DMS53 treated with DMSO at 0.1 percent for 48 hours (cell line): Measurements from ENCODE around the gene MAML2.
A peak's percentile ranks its signal among the peaks of the same experiment; 100 is the strongest.

Experiments
- DNase-seq: peaks from one replicate; lab custom pipeline; 2025; ENCODE audit not compliant: unreplicated experiment; lab: John Stamatoyannopoulos, UW

Gene MAML2

GRCh38 chr11:96021901-96022650, 320.9 kb downstream of the MAML2 start:
- no peak for DNase-seq

GRCh38 chr11:96019810-96020747, 322.9 kb downstream of the MAML2 start:
- no peak for DNase-seq

DNA sequence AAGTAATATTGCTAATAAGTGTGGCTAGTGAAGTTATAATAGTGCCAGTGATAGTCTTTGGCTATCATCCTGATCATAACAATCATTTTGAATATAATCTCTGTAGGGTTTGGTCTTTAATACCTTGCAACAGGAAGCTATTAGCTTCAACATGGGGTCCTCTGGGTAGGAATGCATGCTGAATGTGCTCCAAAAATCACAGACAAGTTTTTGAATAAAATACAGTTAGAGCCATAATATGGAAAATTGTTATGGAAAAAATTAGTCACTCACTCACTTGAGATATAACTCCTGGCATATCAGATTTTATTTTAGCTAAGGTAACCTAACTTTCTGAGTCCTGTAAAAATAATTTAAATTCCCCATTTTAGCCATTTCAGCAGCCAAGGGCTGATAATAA, 323.7 kb downstream of the MAML2 start:
- DNase-seq, result no peak

DNA sequence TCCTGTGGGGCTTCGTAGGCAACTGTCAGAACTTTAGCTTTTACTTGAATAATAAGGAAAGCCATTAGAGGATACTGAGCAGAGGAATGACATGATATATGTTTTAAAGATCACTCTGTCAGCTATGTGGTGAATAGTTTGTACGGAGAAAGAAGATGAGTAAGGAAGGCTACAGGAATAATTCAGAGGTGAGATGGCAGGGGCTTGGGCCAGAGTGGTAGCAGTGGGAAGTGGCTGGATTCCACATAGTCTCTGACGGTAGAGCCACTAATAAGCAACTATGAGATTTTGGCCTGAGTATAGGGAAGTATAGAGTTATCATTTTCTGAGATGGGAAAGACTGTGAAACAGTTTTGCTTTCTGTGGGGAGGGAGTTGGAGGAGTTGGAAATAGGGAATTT, 325.1 kb downstream of the MAML2 start:
- no peak for DNase-seq

DNA sequence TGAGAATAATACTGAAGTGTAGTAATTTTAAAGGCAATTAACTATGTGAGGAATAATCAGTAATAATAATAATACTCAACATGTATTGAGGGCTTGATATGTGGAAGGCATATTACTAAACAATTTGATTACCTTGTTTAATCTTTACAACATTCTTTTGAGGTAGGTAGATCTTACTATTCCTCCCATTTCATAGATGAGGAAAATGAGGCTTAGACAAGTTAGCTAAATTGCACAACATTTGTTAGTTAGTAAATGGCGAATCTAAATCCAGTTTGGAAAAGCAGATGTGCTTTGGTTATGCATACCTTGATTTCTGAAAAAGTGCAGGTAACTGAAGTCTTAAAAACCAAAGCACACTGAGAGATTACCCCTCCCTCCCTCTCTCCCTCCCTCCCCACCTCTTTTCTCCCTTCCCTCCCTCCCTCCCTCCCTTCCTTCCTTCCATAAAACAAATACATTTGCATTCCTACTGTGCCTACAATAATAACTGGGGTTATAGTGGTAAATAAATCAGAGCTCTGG, 326.0 kb downstream of the MAML2 start:
- DNase-seq, result no peak

- no peak for DNase-seq
Observed at GRCh38 chr11:96015906-96016565, 327.0 kb downstream of the MAML2 start.

GRCh38 chr11:96014217-96014616, 328.8 kb downstream of the MAML2 start:
- no peak for DNase-seq

- no peak for DNase-seq
Observed at GRCh38 chr11:96013461-96014213, 329.4 kb downstream of the MAML2 start.

DNA sequence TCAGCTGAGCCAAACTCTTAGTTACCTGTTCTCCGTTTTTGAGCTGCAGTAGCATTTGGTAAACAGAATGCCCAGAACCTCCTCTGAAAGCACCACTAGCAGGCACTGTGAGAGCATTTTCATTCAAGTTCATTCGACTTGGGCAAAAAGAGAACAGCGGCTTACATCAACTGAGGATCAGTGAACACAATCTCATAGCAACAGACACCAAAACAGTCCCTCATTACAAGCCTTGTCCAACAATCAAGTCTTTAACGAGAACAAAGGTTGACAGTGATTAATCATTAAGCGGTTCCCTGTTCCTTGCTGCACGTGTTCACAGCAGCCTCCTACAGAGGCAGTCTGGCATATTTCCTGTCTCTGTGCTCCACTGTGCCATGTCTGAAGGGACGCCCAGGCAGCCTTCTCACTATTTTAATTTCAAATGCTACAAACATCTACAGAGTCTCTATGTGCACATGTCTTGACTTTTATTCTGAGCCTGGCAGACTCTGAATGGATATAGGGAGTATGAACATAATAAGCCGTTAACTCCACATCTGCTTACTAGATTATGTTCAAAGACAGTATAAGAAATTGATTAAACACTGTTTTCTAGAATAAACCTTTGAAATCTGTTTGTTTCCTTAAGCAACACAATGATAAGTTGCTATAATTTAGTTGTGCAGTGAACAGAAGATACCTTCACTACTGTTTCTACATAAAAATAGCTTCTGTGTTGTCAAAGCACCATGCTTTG, 330.7 kb downstream of the MAML2 start:
- DNase-seq, result peak; percentile 97

GRCh38 chr11:96010683-96011082, 332.3 kb downstream of the MAML2 start:
- no peak for DNase-seq

DNA sequence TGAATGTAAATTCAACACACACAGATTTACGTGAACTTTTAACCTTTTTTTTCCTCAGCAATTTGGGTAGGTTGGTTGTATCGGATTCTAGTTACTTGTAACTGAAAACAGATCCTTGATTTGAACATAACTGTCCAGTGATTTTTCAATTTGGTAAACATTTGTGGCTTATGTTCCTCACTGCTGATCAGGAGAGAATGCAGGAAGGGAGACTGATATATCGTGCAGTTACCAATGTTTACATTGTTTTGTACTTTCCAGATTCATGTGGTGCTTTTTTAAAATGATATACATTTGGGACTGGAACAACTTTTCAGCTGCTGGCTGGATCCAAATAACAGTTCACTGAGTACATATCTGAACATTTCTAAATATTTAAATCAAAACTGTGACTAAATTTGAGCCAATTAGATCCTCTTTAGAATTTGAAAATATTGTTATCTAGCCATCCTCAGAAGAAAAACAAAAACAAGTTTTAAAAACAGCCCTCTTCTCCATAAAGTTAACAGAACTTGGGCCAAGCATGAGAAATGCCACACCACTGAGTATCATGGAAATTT, 334.8 kb downstream of the MAML2 start:
- DNase-seq, result no peak

DNA sequence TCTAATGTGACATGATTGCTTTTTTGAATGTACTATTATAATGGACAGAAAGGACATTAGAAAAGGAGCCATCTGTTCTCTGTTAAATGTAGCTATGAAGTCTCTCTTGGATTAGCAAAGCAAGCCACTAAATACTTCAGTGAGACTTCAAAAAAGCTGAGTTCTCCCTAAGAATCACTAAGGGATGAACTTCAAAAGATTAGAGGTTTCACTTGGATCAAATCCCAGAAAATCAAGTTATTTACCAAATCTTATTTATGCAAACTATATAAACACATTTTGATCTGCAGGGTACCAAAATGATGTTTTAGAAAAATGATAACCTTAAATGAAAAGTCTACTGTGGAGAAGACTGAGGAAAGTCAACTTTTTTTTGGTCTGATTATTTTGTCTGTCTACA, 337.0 kb downstream of the MAML2 start:
- no peak for DNase-seq

- DNase-seq, result no peak
Observed at GRCh38 chr11:96004862-96005261, 338.1 kb downstream of the MAML2 start.

GRCh38 chr11:96002754-96003290, 340.2 kb downstream of the MAML2 start:
- DNase-seq, result no peak

DNA sequence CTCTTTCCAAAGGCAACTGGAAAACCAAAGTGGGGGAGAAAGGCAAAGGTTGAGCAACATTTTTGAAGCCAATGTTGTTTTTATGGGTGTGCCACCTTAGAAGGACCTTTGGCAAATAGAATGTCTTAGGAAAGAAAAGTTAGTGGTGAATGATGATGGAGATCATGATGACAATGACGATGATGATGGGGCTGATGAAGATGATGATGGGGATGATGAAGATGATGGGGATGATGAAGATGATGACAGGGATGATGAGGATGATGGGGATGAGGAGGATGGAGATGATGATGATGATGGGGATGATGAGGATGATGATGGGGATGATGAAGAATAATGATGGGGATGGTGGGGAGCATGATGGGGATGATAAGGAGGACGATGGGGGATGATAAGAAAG, 340.7 kb downstream of the MAML2 start:
- no peak for DNase-seq

DNA sequence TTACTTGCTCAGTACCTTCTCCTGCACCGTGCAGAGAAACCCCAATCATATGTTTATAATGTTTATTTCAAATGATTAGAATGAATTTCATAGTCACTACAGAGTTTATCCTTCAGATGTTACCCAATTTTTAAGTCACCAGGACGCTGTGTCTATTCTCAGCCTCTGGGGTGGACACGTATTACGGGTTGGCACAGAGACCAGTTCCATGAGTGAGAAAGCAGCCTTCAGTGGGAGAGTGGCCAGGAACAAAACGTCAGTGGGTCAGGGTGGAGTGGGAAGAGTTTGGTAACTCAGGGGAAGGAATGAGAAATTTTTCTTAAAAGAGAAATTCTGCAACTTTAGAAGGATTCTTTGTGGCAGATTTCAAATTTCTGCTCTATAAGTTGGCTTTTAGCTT, 342.0 kb downstream of the MAML2 start:
- DNase-seq, result no peak

GRCh38 chr11:95999711-96000406, 343.1 kb downstream of the MAML2 start:
- DNase-seq, result no peak

DNA sequence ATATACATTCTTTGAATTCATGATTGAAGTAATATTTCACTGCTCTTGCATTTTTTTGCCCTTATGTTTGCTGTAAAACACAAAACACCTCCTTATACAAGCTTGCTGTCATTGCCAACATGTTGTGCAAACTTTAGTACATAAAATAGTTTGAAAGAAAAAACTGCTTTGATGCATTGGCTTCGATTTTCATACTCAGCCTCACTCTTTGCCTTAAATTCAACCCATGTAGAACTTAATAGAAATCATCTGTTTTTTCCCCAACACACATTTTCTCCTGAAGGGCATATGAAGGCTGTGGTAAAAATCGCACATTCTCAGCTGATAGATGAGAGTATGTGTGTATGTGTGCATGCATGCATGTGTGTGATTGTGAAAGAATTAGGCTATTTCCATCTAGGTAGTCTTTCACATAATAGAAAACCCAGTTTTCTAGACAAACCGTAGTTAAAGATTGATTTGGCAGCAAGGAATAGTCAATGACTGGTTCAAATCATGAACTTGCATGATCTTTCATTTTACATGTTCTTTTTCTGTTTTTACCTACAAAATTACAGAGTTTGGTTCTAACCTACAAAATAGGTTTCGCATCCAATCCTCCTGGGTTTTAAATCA, 346.3 kb downstream of the MAML2 start:
- DNase-seq, result no peak
